Natural killer cell (primary cell): Measurements from ENCODE around the gene VPS11. TPM values are rescaled to one million over a fixed set of nuclear protein-coding genes. Genes with fewer than 3 reads are reported as not detected.
A peak's percentile ranks its signal among the peaks of the same experiment; 100 is the strongest.

Experiments used
- ATAC-seq, 3 donors: fragments of 150-1000 bp in 2 of 3; fragments of 200-7000 bp in 1 of 3; cut with Tn5 transposase; 1 replicate in 1 of 3; 2 replicates in 2 of 3; pipeline ENCODE4 v1.10.0; 2021; ENCODE audit warnings: mild to moderate bottlenecking in 2 of 3, moderate library complexity in 2 of 3
- DNase-seq, 2 donors: peaks; one replicate each; pipeline versions ENCODE4 v3.0.0 to v3.0.0-alpha.2; 2013 to 2021; ENCODE audit warnings: mixed read lengths in 1 of 2
- H3K27ac ChIP-seq: one replicate; pipeline ENCODE4 v1.5.1; 2013; ENCODE audit warnings: mild to moderate bottlenecking, low read length
- H3K27me3 ChIP-seq: one replicate; pipeline ENCODE4 v1.6.1; 2013; ENCODE audit warnings: low read length; ENCODE audit not compliant: control insufficient read depth, insufficient read depth
- H3K36me3 ChIP-seq: one replicate; pipeline ENCODE4 v1.6.1; 2013; ENCODE audit warnings: low read length; ENCODE audit not compliant: control insufficient read depth, insufficient read depth
- H3K4me1 ChIP-seq: one replicate; pipeline ENCODE4 v1.6.1; 2013; ENCODE audit warnings: low read length; ENCODE audit not compliant: control insufficient read depth, insufficient read depth
- H3K4me3 ChIP-seq: one replicate; pipeline ENCODE4 v1.5.1; 2013; ENCODE audit warnings: low read length
- H3K9me3 ChIP-seq: one replicate; pipeline ENCODE4 v1.6.1; 2013; ENCODE audit warnings: low read length; ENCODE audit not compliant: control insufficient read depth, insufficient read depth
- H3K27ac Mint-ChIP-seq, 2 donors: one replicate each; pipeline ENCODE4 v1.8.0; 2022; ENCODE audit warnings: mild to moderate bottlenecking in 2 of 2, mixed read lengths in 2 of 2, moderate library complexity in 1 of 2
- H3K27me3 Mint-ChIP-seq, 2 donors: one replicate each; pipeline ENCODE4 v1.8.0; 2022; ENCODE audit warnings: low read depth in 2 of 2, mixed read lengths in 2 of 2
- H3K36me3 Mint-ChIP-seq: one replicate; pipeline ENCODE4 v1.8.0; 2022; ENCODE audit warnings: mixed read lengths
- H3K4me1 Mint-ChIP-seq, 2 donors: one replicate each; pipeline ENCODE4 v1.8.0; 2022; ENCODE audit warnings: mixed read lengths in 2 of 2
- H3K4me3 Mint-ChIP-seq: one replicate; pipeline ENCODE4 v1.8.0; 2022; ENCODE audit warnings: mild to moderate bottlenecking, moderate library complexity, mixed read lengths
- H3K9me3 Mint-ChIP-seq, 2 donors: one replicate each; pipeline ENCODE4 v1.8.0; 2022; ENCODE audit warnings: mixed read lengths in 2 of 2
- WGBS: methylation state at CpG from one replicate; pipeline ENCODE4 v1.1.7; 2013; ENCODE audit warnings: missing lambda C conversion rate; ENCODE audit not compliant: insufficient coverage; 5-methylcytosine and 5-hydroxymethylcytosine counted together
- intact Hi-C: fragments of 100-400 bp; cut with micrococcal nuclease; formaldehyde crosslinking; loops from one replicate; pipeline ENCODE4 v1.14.2; 2022
- total RNA-seq, 4 donors: library from RNA; stranded (reverse); fragments of 120-200 nt in 1 of 4; gene quantifications; one replicate each; pipeline versions ENCODE4 v1.2.3 to v1.2.4, GENCODE V29; 2013 to 2022
- TF ChIP-seq, protein P1 (sequence below): fragments of 200-600 bp; IDR thresholded peaks from one replicate; pipeline ENCODE4 v1.8.0; 2022; ENCODE audit warnings: antibody characterized with exemption

The VPS11 gene
- total RNA-seq, 3 donors from 2014 or later (not counting 1 experiment from before 2014, with no cell fraction given): 91.4 to 101 (median 91.7) TPM

DNA sequence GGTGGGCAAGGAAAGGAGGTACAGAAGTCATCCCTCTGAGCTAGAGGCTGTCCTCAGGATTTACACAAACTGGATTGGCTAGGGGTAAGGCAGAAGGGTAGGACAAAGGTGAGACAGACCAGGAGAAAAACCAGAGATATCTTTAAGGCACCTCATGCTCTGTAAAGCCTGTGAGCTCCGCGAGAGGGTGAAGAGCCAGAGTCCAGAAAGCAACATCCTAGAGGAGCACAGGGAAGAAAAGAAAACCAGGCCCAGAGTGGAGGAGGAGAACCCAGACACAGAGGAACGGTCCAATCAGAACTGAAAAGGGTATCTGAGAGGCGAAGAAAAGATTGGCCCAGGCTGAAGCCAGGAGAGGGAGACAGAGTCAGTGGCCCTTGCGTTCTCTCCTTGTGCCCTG is 42.1 kb upstream of the VPS11 start:
- no peak for ATAC-seq
- peaks cover 8% of the 10 kb centered on the region for H3K36me3 Mint-ChIP-seq
- Histone ChIP-seq H3K27ac (no peak overlapping the region), H3K27me3 (no peaks in the 10 kb centered on the region), H3K4me3 (no peak overlapping the region), H3K36me3 (peaks cover 46% of the 10 kb centered on the region), H3K9me3 (no peaks in the 10 kb centered on the region), H3K4me1 (peaks cover 7% of the 10 kb centered on the region)
- no peak overlapping the region for H3K4me3 Mint-ChIP-seq
- TF ChIP-seq, protein P1, sequence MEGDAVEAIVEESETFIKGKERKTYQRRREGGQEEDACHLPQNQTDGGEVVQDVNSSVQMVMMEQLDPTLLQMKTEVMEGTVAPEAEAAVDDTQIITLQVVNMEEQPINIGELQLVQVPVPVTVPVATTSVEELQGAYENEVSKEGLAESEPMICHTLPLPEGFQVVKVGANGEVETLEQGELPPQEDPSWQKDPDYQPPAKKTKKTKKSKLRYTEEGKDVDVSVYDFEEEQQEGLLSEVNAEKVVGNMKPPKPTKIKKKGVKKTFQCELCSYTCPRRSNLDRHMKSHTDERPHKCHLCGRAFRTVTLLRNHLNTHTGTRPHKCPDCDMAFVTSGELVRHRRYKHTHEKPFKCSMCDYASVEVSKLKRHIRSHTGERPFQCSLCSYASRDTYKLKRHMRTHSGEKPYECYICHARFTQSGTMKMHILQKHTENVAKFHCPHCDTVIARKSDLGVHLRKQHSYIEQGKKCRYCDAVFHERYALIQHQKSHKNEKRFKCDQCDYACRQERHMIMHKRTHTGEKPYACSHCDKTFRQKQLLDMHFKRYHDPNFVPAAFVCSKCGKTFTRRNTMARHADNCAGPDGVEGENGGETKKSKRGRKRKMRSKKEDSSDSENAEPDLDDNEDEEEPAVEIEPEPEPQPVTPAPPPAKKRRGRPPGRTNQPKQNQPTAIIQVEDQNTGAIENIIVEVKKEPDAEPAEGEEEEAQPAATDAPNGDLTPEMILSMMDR: no peak
- no peaks in the 10 kb centered on the region for H3K27me3 Mint-ChIP-seq
- H3K4me1 Mint-ChIP-seq: peaks cover 6 to 21% of the 10 kb centered on the region in 2 donors
- peak overlapping the region in 1 of 2 donors; percentile 80 for H3K27ac Mint-ChIP-seq
- no peaks in the 10 kb centered on the region for H3K9me3 Mint-ChIP-seq
- intact Hi-C loops: no loop called here
- over 99% methylated on average over 5 of the region's 5 CpGs for WGBS
- no peak for DNase-seq

DNA sequence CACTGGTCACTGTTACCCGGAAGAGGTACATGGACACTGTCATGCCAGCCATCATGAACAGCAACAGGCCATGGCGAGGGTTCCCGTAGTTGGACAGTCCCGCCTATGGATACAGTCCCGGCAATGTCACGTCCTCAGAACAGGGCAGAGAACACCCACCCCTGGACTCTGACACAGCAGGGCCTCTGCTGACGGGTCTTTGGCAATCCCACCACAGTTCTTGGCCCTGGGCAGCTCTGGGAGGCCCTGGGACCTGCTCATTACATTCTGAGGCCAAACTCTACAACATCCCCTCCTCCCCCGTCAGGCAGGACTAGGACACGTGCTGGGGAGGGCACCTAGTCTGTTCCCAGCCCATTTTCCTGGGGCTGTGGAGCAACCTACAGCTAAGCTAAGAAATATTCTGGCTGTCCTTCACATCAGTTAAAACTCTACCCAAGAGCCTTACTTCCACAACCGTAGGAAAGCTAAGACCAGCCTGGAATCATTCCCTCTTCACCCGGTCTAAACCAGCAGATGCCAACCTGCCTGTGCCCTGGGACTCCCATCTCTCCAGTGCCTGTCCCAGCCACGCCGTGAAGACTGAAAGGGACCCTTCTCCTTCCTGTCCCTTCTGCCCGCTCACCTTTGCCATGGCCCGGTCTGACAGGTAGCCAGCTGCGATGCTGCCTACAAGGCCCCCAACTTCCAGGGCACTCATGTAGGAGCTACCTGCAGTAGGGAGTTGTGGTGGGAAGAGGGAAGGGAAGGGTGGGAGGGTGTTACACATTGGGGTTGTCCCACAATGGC is 41.4 kb upstream of the VPS11 start:
- WGBS: 94% methylated on average over 16 of the region's 16 CpGs
- Histone ChIP-seq H3K4me3 (no peak overlapping the region), H3K4me1 (peaks cover 10% of the 10 kb centered on the region), H3K27me3 (no peaks in the 10 kb centered on the region), H3K36me3 (peaks cover 44% of the 10 kb centered on the region), H3K27ac (no peak overlapping the region), H3K9me3 (no peaks in the 10 kb centered on the region)
- intact Hi-C loops: no loop called here
- Mint-ChIP-seq H3K27me3 (no peaks in the 10 kb centered on the region), H3K9me3 (no peaks in the 10 kb centered on the region), H3K27ac (peak overlapping the region in 1 of 2 donors; percentile 80), H3K4me1 (peaks cover 6 to 21% of the 10 kb centered on the region in 2 donors), H3K36me3 (peaks cover 8% of the 10 kb centered on the region), H3K4me3 (no peak overlapping the region)
- TF ChIP-seq, protein P1: no peak
- ATAC-seq (no peak), DNase-seq (no peak)

GRCh38 chr11:119026970-119027369 is 40.6 kb upstream of the VPS11 start:
- H3K4me1 ChIP-seq: peaks cover 13% of the 10 kb centered on the region
- H3K27me3 ChIP-seq: no peaks in the 10 kb centered on the region
- TF ChIP-seq, protein P1: no peak
- no peaks in the 10 kb centered on the region for H3K27me3 Mint-ChIP-seq
- intact Hi-C loops: no loop called here
- peaks cover 37% of the 10 kb centered on the region for H3K36me3 ChIP-seq
- H3K27ac ChIP-seq: no peak overlapping the region
- no peak for DNase-seq
- H3K4me1 Mint-ChIP-seq: peaks cover 6 to 21% of the 10 kb centered on the region in 2 donors
- no peak for ATAC-seq
- WGBS: 90% methylated on average over 2 of the region's 2 CpGs
- H3K4me3 ChIP-seq: no peak overlapping the region
- H3K27ac Mint-ChIP-seq: no peak overlapping the region
- H3K9me3 ChIP-seq: no peaks in the 10 kb centered on the region
- no peaks in the 10 kb centered on the region for H3K9me3 Mint-ChIP-seq
- peaks cover 8% of the 10 kb centered on the region for H3K36me3 Mint-ChIP-seq
- H3K4me3 Mint-ChIP-seq: no peak overlapping the region
